ENCODE data around the gene FRMD8. TPM values are rescaled to one million over a fixed set of nuclear protein-coding genes. Genes with fewer than 3 reads are reported as not detected.

The FRMD8 gene
- total and polyA plus RNA-seq, 4 experiments from 2014 or later, result 44.1 to 71.2 (median 62.3) TPM

DNA sequence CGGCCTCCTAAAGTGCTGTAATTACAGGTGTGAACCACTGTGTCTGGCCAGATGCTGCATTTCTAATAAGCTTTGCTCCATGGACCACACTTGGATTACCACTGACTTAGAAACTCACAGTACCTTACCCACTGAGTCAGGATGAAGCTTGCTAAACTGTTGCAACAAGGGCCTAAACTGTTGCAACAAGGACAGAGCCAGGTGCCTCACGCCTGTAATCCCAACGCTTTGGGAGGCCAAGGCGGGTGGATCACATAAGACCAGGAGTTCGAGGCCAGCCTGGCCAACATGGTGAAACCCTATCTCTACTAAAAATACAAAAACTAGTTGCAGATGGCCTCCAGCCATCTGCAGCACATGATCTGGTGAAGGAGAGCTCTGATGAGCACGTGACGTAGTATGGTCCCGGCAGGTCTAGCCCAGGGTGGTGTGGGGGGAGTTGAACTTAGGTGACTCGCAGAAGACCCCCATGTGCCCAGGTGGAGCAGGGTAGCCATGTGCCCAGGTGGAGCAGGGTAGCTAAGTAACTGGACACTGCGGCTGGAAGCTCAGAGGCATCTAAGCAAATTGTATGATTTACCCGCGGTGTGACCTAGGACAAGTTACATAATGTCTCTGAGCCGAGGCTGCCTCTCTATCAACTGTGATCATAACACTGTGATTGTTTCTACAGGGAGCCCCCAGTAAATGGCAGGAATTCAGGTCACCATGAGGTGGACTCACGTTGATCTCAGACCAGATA lies 12.4 kb upstream of the FRMD8 start:
- CTCF ChIA-PET (ENCODE audit: partially characterized antibody), result interaction anchor here (1.3 kb wide), 1 partner anchor 42 kb away, joined by 4 read pairs; no protein-coding TSS in a partner anchor
- no peaks in the 10 kb centered on the region for H3K27me3 Mint-ChIP-seq
- H3K27ac Mint-ChIP-seq, result peak overlapping the region in 3 of 7 donors; percentile 35 to 66 (median 60)
- Histone ChIP-seq H3K9me3 (ENCODE audit: control insufficient read depth in 1 of 2, low read length in 2 of 2) (no peaks in the 10 kb centered on the region), H3K27me3 (ENCODE audit: insufficient read depth, low read length) (no peaks in the 10 kb centered on the region), H3K27ac (ENCODE audit: low read depth, low read length) (no peak overlapping the region), H3K4me3 (ENCODE audit: low read length in 2 of 2) (no peak overlapping the region), H3K4me1 (ENCODE audit: insufficient read depth, low read length) (no peaks in the 10 kb centered on the region), H3K36me3 (ENCODE audit: insufficient read depth, low read length) (no peaks in the 10 kb centered on the region)
- no peaks in the 10 kb centered on the region for H3K4me1 Mint-ChIP-seq
- intact Hi-C loops (cut with micrococcal nuclease), result no loop called here
- no peak for DNase-seq
- POLR2A ChIA-PET (ENCODE audit: partially characterized antibody), result interaction anchor here (0.9 to 4.6 kb wide), 5 partner anchors 9 to 133 kb away, joined by 3 to 23 read pairs (median 4); partner anchors contain the start of gene MALAT1
- H3K36me3 Mint-ChIP-seq, result peaks cover 0 to 6% of the 10 kb centered on the region in 2 donors
- H3K4me3 Mint-ChIP-seq, result no peak overlapping the region
- no peaks in the 10 kb centered on the region for H3K9me3 Mint-ChIP-seq

DNA sequence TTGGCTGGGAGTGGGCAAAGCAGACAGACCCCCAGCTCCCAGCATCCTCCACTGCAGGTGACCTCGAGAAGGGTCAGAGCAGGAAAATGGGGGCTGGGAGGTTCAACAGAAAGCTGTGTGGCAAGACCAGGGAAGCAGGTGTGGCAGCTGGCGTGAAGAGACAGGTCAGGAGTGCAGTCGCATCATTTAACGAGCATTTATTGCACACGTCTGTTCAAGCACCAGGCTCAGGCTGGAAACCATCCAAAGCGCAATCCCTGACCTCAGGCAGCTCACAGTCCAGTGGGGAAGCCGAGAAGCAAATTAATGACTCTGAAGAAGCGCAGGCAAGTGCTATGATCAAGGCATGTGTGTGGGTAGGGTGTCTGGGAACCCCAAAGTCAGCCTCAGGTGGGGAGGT lies 11.4 kb upstream of the FRMD8 start:
- H3K4me3 ChIP-seq (ENCODE audit: low read length in 2 of 2), result no peak overlapping the region
- peaks cover 4% of the 10 kb centered on the region for H3K36me3 ChIP-seq (ENCODE audit: insufficient read depth, low read length)
- intact Hi-C loops (cut with micrococcal nuclease), result no loop called here
- no peaks in the 10 kb centered on the region for H3K9me3 ChIP-seq (ENCODE audit: control insufficient read depth in 1 of 2, low read length in 2 of 2)
- H3K27me3 Mint-ChIP-seq, result no peaks in the 10 kb centered on the region
- no peaks in the 10 kb centered on the region for H3K27me3 ChIP-seq (ENCODE audit: insufficient read depth, low read length)
- no peaks in the 10 kb centered on the region for H3K9me3 Mint-ChIP-seq
- no peak overlapping the region for H3K4me3 Mint-ChIP-seq
- H3K4me1 ChIP-seq (ENCODE audit: insufficient read depth, low read length), result no peaks in the 10 kb centered on the region
- no peak overlapping the region for H3K27ac Mint-ChIP-seq
- no peak overlapping the region for H3K27ac ChIP-seq (ENCODE audit: low read depth, low read length)
- ChIA-PET CTCF (ENCODE audit: partially characterized antibody) (no interaction called here), POLR2A (ENCODE audit: partially characterized antibody) (interaction anchor here (1.3 to 4.6 kb wide), 4 partner anchors 10 to 132 kb away, joined by 4 to 23 read pairs (median 6); partner anchors contain the start of gene MALAT1)
- H3K4me1 Mint-ChIP-seq, result peaks cover 0 to 1% (median under 1%) of the 10 kb centered on the region in 4 donors
- no peak for DNase-seq
- H3K36me3 Mint-ChIP-seq, result peaks cover 0 to 7% of the 10 kb centered on the region in 2 donors

DNA sequence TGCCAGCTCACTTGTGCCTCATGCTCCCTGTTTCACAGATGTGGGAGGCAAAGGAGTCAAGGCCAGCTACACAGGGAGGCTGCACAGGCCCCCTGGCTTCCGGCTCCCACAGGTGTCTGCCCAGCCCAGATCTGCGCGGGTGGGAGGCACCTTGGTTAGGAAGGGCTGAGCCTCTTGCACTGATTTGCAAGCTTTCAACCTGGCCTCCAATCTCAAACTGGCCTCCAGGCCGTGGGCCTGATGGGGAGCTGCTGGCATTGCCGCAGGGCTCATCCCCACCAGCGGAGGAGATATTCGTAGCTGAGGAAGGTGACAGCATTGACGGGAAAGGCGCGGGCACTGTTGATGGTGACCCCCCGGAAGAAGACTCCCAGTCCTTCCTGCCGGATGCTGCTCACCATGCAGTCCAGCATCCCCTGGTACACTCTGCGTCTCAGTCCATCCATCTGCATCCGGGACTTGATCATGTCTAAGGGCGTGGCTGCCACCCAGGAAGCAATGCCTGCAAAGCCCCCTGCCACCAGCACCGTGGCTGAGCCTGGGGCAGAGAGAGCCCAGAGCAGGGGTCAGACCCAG lies 10.2 kb upstream of the FRMD8 start:
- intact Hi-C loops (cut with micrococcal nuclease), result no loop called here
- H3K4me3 Mint-ChIP-seq, result no peak overlapping the region
- Histone ChIP-seq H3K4me1 (ENCODE audit: insufficient read depth, low read length) (peaks cover 7% of the 10 kb centered on the region), H3K36me3 (ENCODE audit: insufficient read depth, low read length) (peaks cover 6% of the 10 kb centered on the region), H3K9me3 (ENCODE audit: control insufficient read depth in 1 of 2, low read length in 2 of 2) (no peaks in the 10 kb centered on the region), H3K27me3 (ENCODE audit: insufficient read depth, low read length) (no peaks in the 10 kb centered on the region), H3K27ac (ENCODE audit: low read depth, low read length) (no peak overlapping the region), H3K4me3 (ENCODE audit: low read length in 2 of 2) (no peak overlapping the region)
- H3K27ac Mint-ChIP-seq, result no peak overlapping the region
- H3K36me3 Mint-ChIP-seq, result peaks cover 0 to 7% of the 10 kb centered on the region in 2 donors
- no peaks in the 10 kb centered on the region for H3K9me3 Mint-ChIP-seq
- DNase-seq, result no peak
- peaks cover 0 to 11% (median 2%) of the 10 kb centered on the region in 4 donors for H3K4me1 Mint-ChIP-seq
- POLR2A ChIA-PET (ENCODE audit: partially characterized antibody), result interaction anchor here (1.1 to 4.6 kb wide), 4 partner anchors 9 to 130 kb away, joined by 3 to 23 read pairs (median 6); partner anchors contain the start of gene MALAT1
- no peaks in the 10 kb centered on the region for H3K27me3 Mint-ChIP-seq
- CTCF ChIA-PET (ENCODE audit: partially characterized antibody), result no interaction called here

DNA sequence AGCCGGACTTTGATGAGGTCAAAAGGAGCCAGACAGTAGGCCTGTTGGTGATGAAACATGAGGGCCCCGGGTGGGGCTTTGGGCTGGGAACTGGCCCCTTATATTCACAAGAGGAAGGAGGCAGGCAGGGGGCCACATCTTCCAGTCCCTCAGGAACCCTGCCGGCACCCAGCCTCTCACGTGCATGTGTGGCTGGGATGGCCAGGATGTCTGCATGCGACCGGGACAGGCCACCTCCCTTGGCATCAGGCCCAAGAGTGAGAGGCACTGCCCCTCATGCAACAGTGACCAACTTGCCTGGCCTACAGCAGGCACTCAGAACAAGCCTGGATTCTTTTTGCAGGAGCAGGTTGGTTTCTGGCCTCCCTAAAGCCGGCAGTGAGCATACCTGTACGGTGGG lies 9.4 kb upstream of the FRMD8 start:
- Histone ChIP-seq H3K4me3 (ENCODE audit: low read length in 2 of 2) (no peak overlapping the region), H3K27ac (ENCODE audit: low read depth, low read length) (no peak overlapping the region), H3K27me3 (ENCODE audit: insufficient read depth, low read length) (no peaks in the 10 kb centered on the region), H3K4me1 (ENCODE audit: insufficient read depth, low read length) (peaks cover 15% of the 10 kb centered on the region), H3K9me3 (ENCODE audit: control insufficient read depth in 1 of 2, low read length in 2 of 2) (no peaks in the 10 kb centered on the region), H3K36me3 (ENCODE audit: insufficient read depth, low read length) (peaks cover 6% of the 10 kb centered on the region)
- POLR2A ChIA-PET (ENCODE audit: partially characterized antibody), result interaction anchor here (17.1 to 25.9 kb wide), 2 partner anchors 43 to 127 kb away, joined by 524 to 654 read pairs; partner anchors contain the start of genes MALAT1 and NEAT1
- no peak for DNase-seq
- no peak overlapping the region for H3K27ac Mint-ChIP-seq
- no peak overlapping the region for H3K4me3 Mint-ChIP-seq
- H3K27me3 Mint-ChIP-seq, result no peaks in the 10 kb centered on the region
- H3K36me3 Mint-ChIP-seq, result peaks cover 0 to 9% of the 10 kb centered on the region in 2 donors
- peaks cover 0 to 19% (median 6%) of the 10 kb centered on the region in 4 donors for H3K4me1 Mint-ChIP-seq
- H3K9me3 Mint-ChIP-seq, result no peaks in the 10 kb centered on the region
- intact Hi-C loops (cut with micrococcal nuclease), result no loop called here
- CTCF ChIA-PET (ENCODE audit: partially characterized antibody), result no interaction called here

GRCh38 chr11:65377777-65378176 lies 8.7 kb upstream of the FRMD8 start:
- ChIA-PET POLR2A (ENCODE audit: partially characterized antibody) (interaction anchor here (17.1 to 25.9 kb wide), 2 partner anchors 42 to 127 kb away, joined by 524 to 654 read pairs; partner anchors contain the start of genes MALAT1 and NEAT1), CTCF (ENCODE audit: partially characterized antibody) (interaction anchor here (0.8 to 4.8 kb wide), 4 partner anchors 38 to 216 kb away, joined by 3 to 23 read pairs (median 4); no protein-coding TSS in a partner anchor)
- intact Hi-C loops (cut with micrococcal nuclease), result no loop called here
- Histone ChIP-seq H3K36me3 (ENCODE audit: insufficient read depth, low read length) (peaks cover 6% of the 10 kb centered on the region), H3K4me1 (ENCODE audit: insufficient read depth, low read length) (peaks cover 19% of the 10 kb centered on the region), H3K27ac (ENCODE audit: low read depth, low read length) (no peak overlapping the region), H3K4me3 (ENCODE audit: low read length in 2 of 2) (no peak overlapping the region), H3K27me3 (ENCODE audit: insufficient read depth, low read length) (no peaks in the 10 kb centered on the region), H3K9me3 (ENCODE audit: control insufficient read depth in 1 of 2, low read length in 2 of 2) (no peaks in the 10 kb centered on the region)
- Mint-ChIP-seq H3K4me3 (no peak overlapping the region), H3K36me3 (peaks cover 0 to 12% of the 10 kb centered on the region in 2 donors), H3K27ac (peak overlapping the region in 5 of 7 donors; percentile 7 to 60 (median 36)), H3K4me1 (peaks cover 2 to 25% (median 12%) of the 10 kb centered on the region in 4 donors), H3K9me3 (no peaks in the 10 kb centered on the region), H3K27me3 (no peaks in the 10 kb centered on the region)
- no peak for DNase-seq

DNA sequence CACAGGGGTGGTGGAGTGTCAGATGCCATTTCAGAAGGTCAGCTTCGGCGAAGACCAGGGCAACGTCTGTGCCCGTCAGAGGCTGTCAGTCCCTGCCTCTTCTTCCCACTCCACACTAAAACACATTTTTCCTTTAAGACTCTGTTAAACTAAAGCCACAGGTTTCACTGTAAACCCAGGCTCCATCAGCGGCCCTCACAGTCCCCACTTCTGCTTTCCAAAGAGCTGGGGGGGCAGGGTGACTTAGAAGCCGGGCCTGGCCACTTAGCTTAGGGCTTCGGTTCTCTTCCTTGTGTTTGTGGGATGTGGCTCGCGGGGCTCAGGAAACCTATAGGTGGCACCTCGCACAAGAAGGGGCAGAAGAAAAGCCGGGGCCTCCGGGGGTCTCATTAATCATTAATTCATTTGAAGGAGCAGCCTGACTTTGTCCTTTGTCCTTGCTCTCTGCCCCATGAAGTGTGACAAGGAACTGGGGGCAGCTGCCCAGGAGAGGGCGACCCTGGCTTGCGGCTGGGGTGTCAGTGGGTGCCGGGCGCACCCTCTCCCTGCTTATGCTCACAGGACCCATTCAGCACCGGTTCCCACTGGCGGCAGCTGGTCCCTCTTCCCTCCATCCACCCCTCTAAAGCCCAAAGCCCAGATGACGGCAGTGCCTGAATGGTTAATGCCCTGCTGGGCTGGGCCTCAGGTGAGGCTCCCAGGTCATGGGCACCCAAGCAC lies 8.1 kb upstream of the FRMD8 start:
- peaks cover 3 to 30% (median 17%) of the 10 kb centered on the region in 4 donors for H3K4me1 Mint-ChIP-seq
- no peaks in the 10 kb centered on the region for H3K9me3 ChIP-seq (ENCODE audit: control insufficient read depth in 1 of 2, low read length in 2 of 2)
- H3K4me3 Mint-ChIP-seq, result no peak overlapping the region
- H3K9me3 Mint-ChIP-seq, result no peaks in the 10 kb centered on the region
- POLR2A ChIA-PET (ENCODE audit: partially characterized antibody), result interaction anchor here (17.1 to 25.9 kb wide), 2 partner anchors 42 to 126 kb away, joined by 524 to 654 read pairs; partner anchors contain the start of genes MALAT1 and NEAT1
- H3K36me3 ChIP-seq (ENCODE audit: insufficient read depth, low read length), result peaks cover 6% of the 10 kb centered on the region
- H3K27me3 ChIP-seq (ENCODE audit: insufficient read depth, low read length), result no peaks in the 10 kb centered on the region
- peak overlapping the region in 2 of 7 donors; percentile 30 to 35 for H3K27ac Mint-ChIP-seq
- no peak overlapping the region for H3K27ac ChIP-seq (ENCODE audit: low read depth, low read length)
- H3K27me3 Mint-ChIP-seq, result no peaks in the 10 kb centered on the region
- intact Hi-C loops (cut with micrococcal nuclease), result no loop called here
- H3K36me3 Mint-ChIP-seq, result peaks cover 0 to 12% of the 10 kb centered on the region in 2 donors
- peaks cover 25% of the 10 kb centered on the region for H3K4me1 ChIP-seq (ENCODE audit: insufficient read depth, low read length)
- H3K4me3 ChIP-seq (ENCODE audit: low read length in 2 of 2), result no peak overlapping the region
- no peak for DNase-seq
- CTCF ChIA-PET (ENCODE audit: partially characterized antibody), result interaction anchor here (0.8 to 4.8 kb wide), 4 partner anchors 37 to 215 kb away, joined by 3 to 23 read pairs (median 4); no protein-coding TSS in a partner anchor
